Thyroid gland (tissue), 4 donors: ENCODE results near the gene PPAT. TPM values are rescaled to one million over a fixed set of nuclear protein-coding genes. Genes with fewer than 3 reads are reported as not detected.

Source experiments
- DNase-seq, 2 donors: peaks; one replicate each; pipeline ENCODE4 v3.0.0-alpha.2; 2019
- H3K27ac ChIP-seq, 3 donors: fragments of 200-600 bp; sonication (generic); 1 replicate in 2 of 3; 2 replicates in 1 of 3; pipeline ENCODE4 v1.5.1; 2016 to 2019; ENCODE audit warnings: mild to moderate bottlenecking in 1 of 3, moderate library complexity in 1 of 3
- H3K27me3 ChIP-seq: fragments of 200-600 bp; sonication (generic); one replicate; pipeline ENCODE4 v1.5.1; 2019
- H3K36me3 ChIP-seq, 2 donors: fragments of 200-600 bp; sonication (generic); one replicate each; pipeline ENCODE4 v1.5.1; 2016 to 2019
- H3K4me1 ChIP-seq, 2 donors: fragments of 200-600 bp; sonication (generic); one replicate each; pipeline ENCODE4 v1.5.1; 2017 to 2019
- H3K4me3 ChIP-seq, 3 donors: fragments of 200-600 bp; sonication (generic); replicated peaks in 1 of 3; 1 replicate in 2 of 3; 2 replicates in 1 of 3; pipeline ENCODE4 v1.5.1; 2016; ENCODE audit warnings: mild to moderate bottlenecking in 1 of 3
- H3K9me3 ChIP-seq: fragments of 200-600 bp; sonication (generic); one replicate; pipeline ENCODE4 v1.5.1; 2017
- POLR2A ChIP-seq, 2 donors: fragments of 450-650 bp; IDR thresholded peaks; one replicate each; pipeline ENCODE4 v1.6.1; 2017; ENCODE audit warnings: antibody characterized with exemption in 2 of 2, mild to moderate bottlenecking in 2 of 2, moderate library complexity in 1 of 2
- WGBS, 2 donors: methylation state at CpG; one replicate each; pipeline ENCODE4 v1.1.5; 2017; 5-methylcytosine and 5-hydroxymethylcytosine counted together
- intact Hi-C: fragments of 100-400 bp; cut with DNase I; formaldehyde crosslinking; loops from one replicate; pipeline ENCODE4 v1.15.1; 2023
- total RNA-seq, 4 donors: library from RNA; depleted of rRNA; stranded (reverse); fragments of >200 nt; gene quantifications; one replicate each; pipeline ENCODE4 v1.2.3, GENCODE V29; 2016
- TF ChIP-seq, protein P1 (sequence below), 6 experiments: fragments of 200-600 bp in 3 of 6; fragments of 450-650 bp in 3 of 6; sonication (generic) in 3 of 6; IDR thresholded peaks; one replicate each; pipeline ENCODE4 v1.5.1; 2016 to 2019; ENCODE audit warnings: antibody characterized with exemption in 6 of 6, mild to moderate bottlenecking in 2 of 6, inconsistent platforms in 1 of 6, moderate library complexity in 1 of 6

The PPAT gene
- total RNA-seq, 4 donors from 2014 or later: 3.1 to 6.1 (median 4.7) TPM

- Histone ChIP-seq H3K27me3 (no peaks in the 10 kb centered on the region), H3K27ac (no peak overlapping the region), H3K9me3 (no peaks in the 10 kb centered on the region), H3K36me3 (peaks cover 4 to 7% of the 10 kb centered on the region in 2 donors), H3K4me1 (no peaks in the 10 kb centered on the region), H3K4me3 (no peak overlapping the region)
- no peak for TF ChIP-seq POLR2A (IDR thresholded peaks at IDR 0.05)
- TF ChIP-seq, protein P1, sequence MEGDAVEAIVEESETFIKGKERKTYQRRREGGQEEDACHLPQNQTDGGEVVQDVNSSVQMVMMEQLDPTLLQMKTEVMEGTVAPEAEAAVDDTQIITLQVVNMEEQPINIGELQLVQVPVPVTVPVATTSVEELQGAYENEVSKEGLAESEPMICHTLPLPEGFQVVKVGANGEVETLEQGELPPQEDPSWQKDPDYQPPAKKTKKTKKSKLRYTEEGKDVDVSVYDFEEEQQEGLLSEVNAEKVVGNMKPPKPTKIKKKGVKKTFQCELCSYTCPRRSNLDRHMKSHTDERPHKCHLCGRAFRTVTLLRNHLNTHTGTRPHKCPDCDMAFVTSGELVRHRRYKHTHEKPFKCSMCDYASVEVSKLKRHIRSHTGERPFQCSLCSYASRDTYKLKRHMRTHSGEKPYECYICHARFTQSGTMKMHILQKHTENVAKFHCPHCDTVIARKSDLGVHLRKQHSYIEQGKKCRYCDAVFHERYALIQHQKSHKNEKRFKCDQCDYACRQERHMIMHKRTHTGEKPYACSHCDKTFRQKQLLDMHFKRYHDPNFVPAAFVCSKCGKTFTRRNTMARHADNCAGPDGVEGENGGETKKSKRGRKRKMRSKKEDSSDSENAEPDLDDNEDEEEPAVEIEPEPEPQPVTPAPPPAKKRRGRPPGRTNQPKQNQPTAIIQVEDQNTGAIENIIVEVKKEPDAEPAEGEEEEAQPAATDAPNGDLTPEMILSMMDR (IDR thresholded peaks at IDR 0.05): no peak
- DNase-seq: no peak
- intact Hi-C loops: no loop called here
- 98 to 99% methylated on average over 9 of the region's 9 CpGs for WGBS, 2 donors
Observed at GRCh38 chr4:56356650-56357049, 78.8 kb downstream of the PPAT start.

DNA sequence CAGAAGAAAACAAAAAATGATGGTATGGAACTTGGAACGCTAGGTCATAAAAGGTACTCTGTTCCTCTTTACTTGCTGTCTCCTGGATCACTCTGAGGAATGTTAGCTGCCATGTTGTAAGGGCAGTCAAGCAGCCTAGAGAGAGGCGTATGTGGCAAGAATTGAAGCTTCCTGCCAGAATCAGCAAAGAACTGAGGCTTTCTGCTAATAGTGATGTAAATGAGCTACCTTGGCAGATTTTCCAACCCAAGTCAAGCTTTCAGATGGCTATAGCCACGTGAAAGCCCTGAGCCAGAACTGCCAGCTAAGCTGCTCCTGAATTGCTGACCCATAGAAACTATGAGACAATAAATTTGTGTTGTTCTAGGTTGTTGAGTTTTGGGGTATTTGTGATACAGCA is 86.8 kb downstream of the PPAT start:
- Histone ChIP-seq H3K27ac (no peak overlapping the region), H3K36me3 (peaks cover 4 to 13% of the 10 kb centered on the region in 2 donors), H3K4me3 (no peak overlapping the region), H3K9me3 (no peaks in the 10 kb centered on the region), H3K27me3 (no peaks in the 10 kb centered on the region), H3K4me1 (no peaks in the 10 kb centered on the region)
- intact Hi-C loops: no loop called here
- no peak for TF ChIP-seq POLR2A (IDR thresholded peaks at IDR 0.05)
- TF ChIP-seq, protein P1 (IDR thresholded peaks at IDR 0.05): no peak
- 92 to 98% methylated on average over 3 of the region's 3 CpGs for WGBS, 2 donors
- DNase-seq: no peak

- no peaks in the 10 kb centered on the region for H3K4me1 ChIP-seq
- H3K4me3 ChIP-seq: no peak overlapping the region
- H3K27me3 ChIP-seq: no peaks in the 10 kb centered on the region
- peaks cover 0 to 13% of the 10 kb centered on the region in 2 donors for H3K36me3 ChIP-seq
- no peak overlapping the region for H3K27ac ChIP-seq
- no peak for DNase-seq
- TF ChIP-seq POLR2A (IDR thresholded peaks at IDR 0.05): no peak
- TF ChIP-seq, protein P1 (IDR thresholded peaks at IDR 0.05): no peak
- intact Hi-C loops: no loop called here
- H3K9me3 ChIP-seq: no peaks in the 10 kb centered on the region
- WGBS, 2 donors: 95 to 97% methylated on average over 4 of the region's 4 CpGs
Observed at GRCh38 chr4:56345458-56345857, 90.0 kb downstream of the PPAT start.

Other genes with a start within 250 kb of the PPAT start
- gene AASDH, start 48.1 kb downstream of the PPAT start, total RNA-seq: 10 to 100 TPM; 15.0 to 23.8 (median 19.4) TPM
- 10 to 100 TPM; 21.7 to 31.5 (median 29.5) TPM for gene PAICS, start 645 bp upstream of the PPAT start, total RNA-seq
- 10 to 100 TPM; 57.6 to 67.6 (median 59.7) TPM for gene SRP72, start 32.0 kb upstream of the PPAT start, total RNA-seq
- gene ARL9, start 70.2 kb upstream of the PPAT start, total RNA-seq: under 1 TPM in 1 of 4 donors, not detected in 3; 0.56 TPM
- gene HOPX, start 245.7 kb upstream of the PPAT start, total RNA-seq: 100 to 1,000 TPM; 271 to 316 (median 289) TPM